HL-60 (cell line): ENCODE data around the gene SLIT1.

ENCODE experiments used
- GABPA ChIP-seq: IDR thresholded peaks from 2 replicates; pipeline ENCODE4 v1.6.1; 2012; ENCODE audit warnings: low read depth
- POLR2AphosphoS5 ChIP-seq: IDR thresholded peaks from 2 replicates; pipeline ENCODE4 v1.6.1; 2012; ENCODE audit warnings: low read depth
- SPI1 ChIP-seq: IDR thresholded peaks from 2 replicates; pipeline ENCODE4 v1.6.1; 2012; ENCODE audit warnings: low read depth, mild to moderate bottlenecking, borderline replicate concordance
- TF ChIP-seq, protein P1 (sequence below): IDR thresholded peaks from one replicate; pipeline ENCODE4 v1.5.1; 2011; ENCODE audit warnings: low read length, control low read depth, inconsistent platforms; ENCODE audit not compliant: insufficient read depth
- TF ChIP-seq, protein P2 (sequence below): IDR thresholded peaks from 2 replicates; pipeline ENCODE4 v1.6.1; 2012; ENCODE audit warnings: low read depth; ENCODE audit not compliant: insufficient replicate concordance

GRCh38 chr10:97099089-97099488 lies 86.7 kb downstream of the SLIT1 start:
- TF ChIP-seq, protein P1, sequence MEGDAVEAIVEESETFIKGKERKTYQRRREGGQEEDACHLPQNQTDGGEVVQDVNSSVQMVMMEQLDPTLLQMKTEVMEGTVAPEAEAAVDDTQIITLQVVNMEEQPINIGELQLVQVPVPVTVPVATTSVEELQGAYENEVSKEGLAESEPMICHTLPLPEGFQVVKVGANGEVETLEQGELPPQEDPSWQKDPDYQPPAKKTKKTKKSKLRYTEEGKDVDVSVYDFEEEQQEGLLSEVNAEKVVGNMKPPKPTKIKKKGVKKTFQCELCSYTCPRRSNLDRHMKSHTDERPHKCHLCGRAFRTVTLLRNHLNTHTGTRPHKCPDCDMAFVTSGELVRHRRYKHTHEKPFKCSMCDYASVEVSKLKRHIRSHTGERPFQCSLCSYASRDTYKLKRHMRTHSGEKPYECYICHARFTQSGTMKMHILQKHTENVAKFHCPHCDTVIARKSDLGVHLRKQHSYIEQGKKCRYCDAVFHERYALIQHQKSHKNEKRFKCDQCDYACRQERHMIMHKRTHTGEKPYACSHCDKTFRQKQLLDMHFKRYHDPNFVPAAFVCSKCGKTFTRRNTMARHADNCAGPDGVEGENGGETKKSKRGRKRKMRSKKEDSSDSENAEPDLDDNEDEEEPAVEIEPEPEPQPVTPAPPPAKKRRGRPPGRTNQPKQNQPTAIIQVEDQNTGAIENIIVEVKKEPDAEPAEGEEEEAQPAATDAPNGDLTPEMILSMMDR: no peak
- TF ChIP-seq POLR2AphosphoS5 (no peak), SPI1 (no peak), GABPA (no peak)
- TF ChIP-seq, protein P2, sequence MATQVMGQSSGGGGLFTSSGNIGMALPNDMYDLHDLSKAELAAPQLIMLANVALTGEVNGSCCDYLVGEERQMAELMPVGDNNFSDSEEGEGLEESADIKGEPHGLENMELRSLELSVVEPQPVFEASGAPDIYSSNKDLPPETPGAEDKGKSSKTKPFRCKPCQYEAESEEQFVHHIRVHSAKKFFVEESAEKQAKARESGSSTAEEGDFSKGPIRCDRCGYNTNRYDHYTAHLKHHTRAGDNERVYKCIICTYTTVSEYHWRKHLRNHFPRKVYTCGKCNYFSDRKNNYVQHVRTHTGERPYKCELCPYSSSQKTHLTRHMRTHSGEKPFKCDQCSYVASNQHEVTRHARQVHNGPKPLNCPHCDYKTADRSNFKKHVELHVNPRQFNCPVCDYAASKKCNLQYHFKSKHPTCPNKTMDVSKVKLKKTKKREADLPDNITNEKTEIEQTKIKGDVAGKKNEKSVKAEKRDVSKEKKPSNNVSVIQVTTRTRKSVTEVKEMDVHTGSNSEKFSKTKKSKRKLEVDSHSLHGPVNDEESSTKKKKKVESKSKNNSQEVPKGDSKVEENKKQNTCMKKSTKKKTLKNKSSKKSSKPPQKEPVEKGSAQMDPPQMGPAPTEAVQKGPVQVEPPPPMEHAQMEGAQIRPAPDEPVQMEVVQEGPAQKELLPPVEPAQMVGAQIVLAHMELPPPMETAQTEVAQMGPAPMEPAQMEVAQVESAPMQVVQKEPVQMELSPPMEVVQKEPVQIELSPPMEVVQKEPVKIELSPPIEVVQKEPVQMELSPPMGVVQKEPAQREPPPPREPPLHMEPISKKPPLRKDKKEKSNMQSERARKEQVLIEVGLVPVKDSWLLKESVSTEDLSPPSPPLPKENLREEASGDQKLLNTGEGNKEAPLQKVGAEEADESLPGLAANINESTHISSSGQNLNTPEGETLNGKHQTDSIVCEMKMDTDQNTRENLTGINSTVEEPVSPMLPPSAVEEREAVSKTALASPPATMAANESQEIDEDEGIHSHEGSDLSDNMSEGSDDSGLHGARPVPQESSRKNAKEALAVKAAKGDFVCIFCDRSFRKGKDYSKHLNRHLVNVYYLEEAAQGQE: no peak
